ENCODE results near the gene OR52N4.

- TF ChIP-seq CTCF (IDR thresholded peaks at IDR 0.05; ENCODE audit: insufficient read depth, low read length) = no peak
- no peak for TF ChIP-seq POLR2AphosphoS5 (IDR thresholded peaks at IDR 0.05; ENCODE audit: low read depth)
- TF ChIP-seq, protein P1, sequence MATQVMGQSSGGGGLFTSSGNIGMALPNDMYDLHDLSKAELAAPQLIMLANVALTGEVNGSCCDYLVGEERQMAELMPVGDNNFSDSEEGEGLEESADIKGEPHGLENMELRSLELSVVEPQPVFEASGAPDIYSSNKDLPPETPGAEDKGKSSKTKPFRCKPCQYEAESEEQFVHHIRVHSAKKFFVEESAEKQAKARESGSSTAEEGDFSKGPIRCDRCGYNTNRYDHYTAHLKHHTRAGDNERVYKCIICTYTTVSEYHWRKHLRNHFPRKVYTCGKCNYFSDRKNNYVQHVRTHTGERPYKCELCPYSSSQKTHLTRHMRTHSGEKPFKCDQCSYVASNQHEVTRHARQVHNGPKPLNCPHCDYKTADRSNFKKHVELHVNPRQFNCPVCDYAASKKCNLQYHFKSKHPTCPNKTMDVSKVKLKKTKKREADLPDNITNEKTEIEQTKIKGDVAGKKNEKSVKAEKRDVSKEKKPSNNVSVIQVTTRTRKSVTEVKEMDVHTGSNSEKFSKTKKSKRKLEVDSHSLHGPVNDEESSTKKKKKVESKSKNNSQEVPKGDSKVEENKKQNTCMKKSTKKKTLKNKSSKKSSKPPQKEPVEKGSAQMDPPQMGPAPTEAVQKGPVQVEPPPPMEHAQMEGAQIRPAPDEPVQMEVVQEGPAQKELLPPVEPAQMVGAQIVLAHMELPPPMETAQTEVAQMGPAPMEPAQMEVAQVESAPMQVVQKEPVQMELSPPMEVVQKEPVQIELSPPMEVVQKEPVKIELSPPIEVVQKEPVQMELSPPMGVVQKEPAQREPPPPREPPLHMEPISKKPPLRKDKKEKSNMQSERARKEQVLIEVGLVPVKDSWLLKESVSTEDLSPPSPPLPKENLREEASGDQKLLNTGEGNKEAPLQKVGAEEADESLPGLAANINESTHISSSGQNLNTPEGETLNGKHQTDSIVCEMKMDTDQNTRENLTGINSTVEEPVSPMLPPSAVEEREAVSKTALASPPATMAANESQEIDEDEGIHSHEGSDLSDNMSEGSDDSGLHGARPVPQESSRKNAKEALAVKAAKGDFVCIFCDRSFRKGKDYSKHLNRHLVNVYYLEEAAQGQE (IDR thresholded peaks at IDR 0.05; ENCODE audit: insufficient replicate concordance, low read depth) = no peak
- TF ChIP-seq GABPA (IDR thresholded peaks at IDR 0.05; ENCODE audit: low read depth) = no peak
- no peak for TF ChIP-seq SPI1 (IDR thresholded peaks at IDR 0.05; ENCODE audit: borderline replicate concordance, low read depth)
These were observed 7.4 kb upstream of the OR52N4 start for GRCh38 chr11:5746614-5747013.

All from HL-60 (cell line).